T-helper 22 cell (primary cell): ENCODE data around the gene CCNK.

Experiments used
- DNase-seq: peaks from one replicate; pipeline ENCODE4 v3.0.0-alpha.2; 2020; ENCODE audit warnings: low read depth

Gene CCNK

GRCh38 chr14:99552572-99553216 is 71.5 kb downstream of the CCNK start:
- DNase-seq: no peak

- DNase-seq: no peak
Observed at GRCh38 chr14:99554184-99554583, 73.0 kb downstream of the CCNK start.

- DNase-seq: no peak
Observed at GRCh38 chr14:99554757-99555531, 73.7 kb downstream of the CCNK start.

- no peak for DNase-seq
Observed at GRCh38 chr14:99556134-99556791, 75.1 kb downstream of the CCNK start.

GRCh38 chr14:99559286-99559990 is 78.2 kb downstream of the CCNK start:
- DNase-seq: no peak

- no peak for DNase-seq
Observed at GRCh38 chr14:99560403-99560802, 79.2 kb downstream of the CCNK start.

- no peak for DNase-seq
Observed at GRCh38 chr14:99560922-99561683, 79.9 kb downstream of the CCNK start.

GRCh38 chr14:99561864-99562263 is 80.7 kb downstream of the CCNK start:
- DNase-seq: no peak
